ENCODE results near the gene C8G.

DNA sequence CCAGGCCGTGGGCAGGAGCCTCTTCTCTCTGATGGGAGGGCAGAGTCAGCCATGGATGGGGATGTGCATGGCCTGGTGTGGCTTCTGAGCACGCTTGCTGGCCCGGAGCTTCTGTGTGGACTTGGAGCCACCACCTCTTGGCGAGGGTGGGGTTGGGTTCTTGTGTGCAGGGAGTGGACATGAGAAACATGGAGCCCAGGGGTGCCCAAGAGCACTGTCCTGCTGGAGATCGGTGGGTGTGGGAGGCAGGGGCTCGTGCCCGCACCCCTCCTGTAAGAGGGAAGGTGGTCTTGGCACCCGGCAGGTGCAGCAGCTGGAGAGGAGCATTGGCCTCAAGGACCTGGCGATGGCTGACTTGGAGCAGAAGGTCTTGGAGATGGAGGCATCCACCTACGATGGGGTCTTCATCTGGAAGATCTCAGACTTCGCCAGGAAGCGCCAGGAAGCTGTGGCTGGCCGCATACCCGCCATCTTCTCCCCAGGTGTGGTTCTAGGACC, 24.3 kb upstream of the C8G start:
- TF ChIP-seq SMAD9 (CRISPR knock-in tag; IDR thresholded peaks at IDR 0.05) = no peak
- no peak for TF ChIP-seq ZNF749 (CRISPR knock-in tag; IDR thresholded peaks at IDR 0.05; ENCODE audit: borderline replicate concordance)
- TF ChIP-seq, protein P1, sequence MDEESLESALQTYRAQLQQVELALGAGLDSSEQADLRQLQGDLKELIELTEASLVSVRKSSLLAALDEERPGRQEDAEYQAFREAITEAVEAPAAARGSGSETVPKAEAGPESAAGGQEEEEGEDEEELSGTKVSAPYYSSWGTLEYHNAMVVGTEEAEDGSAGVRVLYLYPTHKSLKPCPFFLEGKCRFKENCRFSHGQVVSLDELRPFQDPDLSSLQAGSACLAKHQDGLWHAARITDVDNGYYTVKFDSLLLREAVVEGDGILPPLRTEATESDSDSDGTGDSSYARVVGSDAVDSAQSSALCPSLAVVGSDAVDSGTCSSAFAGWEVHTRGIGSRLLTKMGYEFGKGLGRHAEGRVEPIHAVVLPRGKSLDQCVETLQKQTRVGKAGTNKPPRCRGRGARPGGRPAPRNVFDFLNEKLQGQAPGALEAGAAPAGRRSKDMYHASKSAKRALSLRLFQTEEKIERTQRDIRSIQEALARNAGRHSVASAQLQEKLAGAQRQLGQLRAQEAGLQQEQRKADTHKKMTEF (CRISPR knock-in tag; IDR thresholded peaks at IDR 0.05) = no peak
- TF ChIP-seq ETV6 (CRISPR knock-in tag; conservative IDR thresholded peaks at IDR 0.05) = no peak
- TF ChIP-seq, protein P2, sequence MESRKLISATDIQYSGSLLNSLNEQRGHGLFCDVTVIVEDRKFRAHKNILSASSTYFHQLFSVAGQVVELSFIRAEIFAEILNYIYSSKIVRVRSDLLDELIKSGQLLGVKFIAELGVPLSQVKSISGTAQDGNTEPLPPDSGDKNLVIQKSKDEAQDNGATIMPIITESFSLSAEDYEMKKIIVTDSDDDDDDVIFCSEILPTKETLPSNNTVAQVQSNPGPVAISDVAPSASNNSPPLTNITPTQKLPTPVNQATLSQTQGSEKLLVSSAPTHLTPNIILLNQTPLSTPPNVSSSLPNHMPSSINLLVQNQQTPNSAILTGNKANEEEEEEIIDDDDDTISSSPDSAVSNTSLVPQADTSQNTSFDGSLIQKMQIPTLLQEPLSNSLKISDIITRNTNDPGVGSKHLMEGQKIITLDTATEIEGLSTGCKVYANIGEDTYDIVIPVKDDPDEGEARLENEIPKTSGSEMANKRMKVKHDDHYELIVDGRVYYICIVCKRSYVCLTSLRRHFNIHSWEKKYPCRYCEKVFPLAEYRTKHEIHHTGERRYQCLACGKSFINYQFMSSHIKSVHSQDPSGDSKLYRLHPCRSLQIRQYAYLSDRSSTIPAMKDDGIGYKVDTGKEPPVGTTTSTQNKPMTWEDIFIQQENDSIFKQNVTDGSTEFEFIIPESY (CRISPR knock-in tag; IDR thresholded peaks at IDR 0.05) = no peak
- no peak for TF ChIP-seq XBP1 (CRISPR knock-in tag; IDR thresholded peaks at IDR 0.05)
- TF ChIP-seq ZFX (CRISPR knock-in tag; IDR thresholded peaks at IDR 0.05; ENCODE audit: low read depth) = no peak
- TF ChIP-seq MLLT10 (CRISPR knock-in tag; IDR thresholded peaks at IDR 0.05) = no peak
- no peak for TF ChIP-seq KAT2B (IDR thresholded peaks at IDR 0.05; ENCODE audit: borderline replicate concordance, low read depth, low read length)
- no peak for TF ChIP-seq TARDBP (CRISPR knock-in tag; IDR thresholded peaks at IDR 0.05)
- no peak for TF ChIP-seq POLR2AphosphoS5 (IDR thresholded peaks at IDR 0.05; ENCODE audit: low read depth, low read length)
- no peak for TF ChIP-seq ZBTB21 (CRISPR knock-in tag; IDR thresholded peaks at IDR 0.05)
